Ecto neural progenitor cell (in vitro differentiated cells): Measurements from ENCODE around the gene SETD7.

Experiments used
- DNase-seq: peaks from one replicate; pipeline ENCODE4 v3.0.0-alpha.2; 2018; ENCODE audit warnings: low spot score

Gene SETD7

GRCh38 chr4:139556071-139556723, at the start of gene SETD7:
Gene SETD7, minus strand, starts transcription at chr4:139556219. Its CDS starts 82 bp downstream, at chr4:139556137.
- DNase-seq: peak; percentile 84

- DNase-seq: no peak
Measured at GRCh38 chr4:139605516-139605915, 49.5 kb upstream of the SETD7 start.

- no peak for DNase-seq
Measured at GRCh38 chr4:139603576-139604410, 47.8 kb upstream of the SETD7 start.

- DNase-seq: no peak
Measured at GRCh38 chr4:139602776-139603360, 46.8 kb upstream of the SETD7 start.

- no peak for DNase-seq
Measured at GRCh38 chr4:139600662-139601061, 44.6 kb upstream of the SETD7 start.

GRCh38 chr4:139599594-139600374, 43.8 kb upstream of the SETD7 start:
- no peak for DNase-seq

GRCh38 chr4:139599076-139599475, 43.1 kb upstream of the SETD7 start:
- DNase-seq: no peak

- no peak for DNase-seq
Measured at GRCh38 chr4:139596684-139597279, 40.8 kb upstream of the SETD7 start.

GRCh38 chr4:139596034-139596683, 40.1 kb upstream of the SETD7 start:
- DNase-seq: no peak

- DNase-seq: no peak
Measured at GRCh38 chr4:139594591-139595185, 38.7 kb upstream of the SETD7 start.

GRCh38 chr4:139593091-139593564, 37.1 kb upstream of the SETD7 start:
- no peak for DNase-seq

- no peak for DNase-seq
Measured at GRCh38 chr4:139589336-139590018, 33.5 kb upstream of the SETD7 start.

- DNase-seq: no peak
Measured at GRCh38 chr4:139587446-139587845, 31.4 kb upstream of the SETD7 start.

- DNase-seq: no peak
Measured at GRCh38 chr4:139585473-139585872, 29.5 kb upstream of the SETD7 start.

- no peak for DNase-seq
Measured at GRCh38 chr4:139584784-139585183, 28.8 kb upstream of the SETD7 start.

- no peak for DNase-seq
Measured at GRCh38 chr4:139584013-139584412, 28.0 kb upstream of the SETD7 start.

GRCh38 chr4:139582044-139582443, 26.0 kb upstream of the SETD7 start:
- no peak for DNase-seq

GRCh38 chr4:139581096-139581495, 25.1 kb upstream of the SETD7 start:
- no peak for DNase-seq

- no peak for DNase-seq
Measured at GRCh38 chr4:139576219-139576618, 20.2 kb upstream of the SETD7 start.

GRCh38 chr4:139575072-139575471, 19.1 kb upstream of the SETD7 start:
- no peak for DNase-seq
